ENCODE results near the gene NCS1. TPM values are rescaled to one million over a fixed set of nuclear protein-coding genes. Genes with fewer than 3 reads are reported as not detected.

NCS1 gene
- total RNA-seq, 1 experiment from 2014 or later: 68.7 TPM

GRCh38 chr9:130204959-130205358 is 32.8 kb downstream of the NCS1 start:
- RAD21 ChIA-PET (ENCODE audit: low non-redundant PET in 1 of 2, low total read pairs in 2 of 2, uncharacterized antibody in 2 of 2, unreplicated experiment in 2 of 2): no interaction called here
- Histone ChIP-seq H4K20me1 (ENCODE audit: insufficient read depth) (no peaks in the 10 kb centered on the region), H3K27me3 (ENCODE audit: insufficient read depth, low read length) (no peaks in the 10 kb centered on the region), H3K4me2 (ENCODE audit: low read length) (no peak overlapping the region), H3K9me2 (ENCODE audit: insufficient read depth) (no peaks in the 10 kb centered on the region), H3K4me3 (replicated peaks in 1 of 2; ENCODE audit: low read depth in 1 of 2, low read length in 2 of 2) (no peak overlapping the region), H3K4me1 (ENCODE audit: control insufficient read depth in 1 of 2, insufficient read depth in 2 of 2, low read length in 2 of 2) (no peaks in the 10 kb centered on the region), H3K27ac (ENCODE audit: low read depth, low read length) (no peak overlapping the region), H3K36me3 (ENCODE audit: control insufficient read depth in 1 of 2, insufficient read depth in 2 of 2, low read length in 2 of 2) (no peaks in the 10 kb centered on the region), H3K79me2 (ENCODE audit: insufficient read depth, low read length) (peaks cover 14% of the 10 kb centered on the region; the same call in 1 of the 2 replicates), H2AFZ (ENCODE audit: low read depth, low read length, poor library complexity, severe bottlenecking) (no peak overlapping the region), H3K9ac (ENCODE audit: low read length) (no peak overlapping the region), H3K9me3 (ENCODE audit: control insufficient read depth in 1 of 2, insufficient read depth in 1 of 2, low read depth in 1 of 2, low read length in 2 of 2) (no peaks in the 10 kb centered on the region)
- CTCF ChIA-PET: no interaction called here
- POLR2A ChIA-PET: no interaction called here
- DNase-seq (ENCODE audit: low read depth, low spot score) (no peak), ATAC-seq (no peak)
- no peak for TF ChIP-seq ATF3 (IDR thresholded peaks at IDR 0.05)
- TF ChIP-seq ZNF274 (IDR thresholded peaks at IDR 0.05; ENCODE audit: low read depth, low read length): no peak
- TF ChIP-seq FOSL1 (IDR thresholded peaks at IDR 0.05; ENCODE audit: low read depth): no peak
- TF ChIP-seq EZH2 (IDR thresholded peaks at IDR 0.05): no peak
- TF ChIP-seq POLR2A (IDR thresholded peaks at IDR 0.05; ENCODE audit: borderline replicate concordance, extremely low read depth, insufficient read depth, insufficient read length): no peak
- no peak for TF ChIP-seq RAD21 (IDR thresholded peaks at IDR 0.05; ENCODE audit: low read depth)
- TF ChIP-seq ELF1 (IDR thresholded peaks at IDR 0.05; ENCODE audit: borderline replicate concordance, low read depth): no peak
- TF ChIP-seq YY1 (IDR thresholded peaks at IDR 0.05; ENCODE audit: extremely low read depth, insufficient replicate concordance, low read depth, low read length): no peak
- no peak for TF ChIP-seq POLR2AphosphoS5 (IDR thresholded peaks at IDR 0.05; ENCODE audit: low read depth, low read length)
- no TSS peak for BruUV-seq (replicated peaks)
- intact Hi-C loops (cut with micrococcal nuclease): no loop called here

GRCh38 chr9:130205912-130206311 is 33.7 kb downstream of the NCS1 start:
- no peak overlapping the region for H2AFZ ChIP-seq (ENCODE audit: low read depth, low read length, poor library complexity, severe bottlenecking)
- no peak for TF ChIP-seq ZFX (IDR thresholded peaks at IDR 0.05)
- TF ChIP-seq YY1 (IDR thresholded peaks at IDR 0.05; ENCODE audit: extremely low read depth, insufficient replicate concordance, low read depth, low read length): no peak
- TF ChIP-seq FOSL1 (IDR thresholded peaks at IDR 0.05; ENCODE audit: low read depth): no peak
- TF ChIP-seq CBX3 (IDR thresholded peaks at IDR 0.05; ENCODE audit: low read depth): no peak
- TF ChIP-seq POLR2A (IDR thresholded peaks at IDR 0.05; ENCODE audit: borderline replicate concordance, extremely low read depth, insufficient read depth, insufficient read length): no peak
- no peak for TF ChIP-seq ZBTB33 (IDR thresholded peaks at IDR 0.05; ENCODE audit: extremely low read depth, insufficient replicate concordance, low read length)
- TF ChIP-seq SIN3A (IDR thresholded peaks at IDR 0.05; ENCODE audit: low read depth): no peak
- TF ChIP-seq SRF (IDR thresholded peaks at IDR 0.05; ENCODE audit: low read depth): no peak
- no peak for TF ChIP-seq CTCF (IDR thresholded peaks at IDR 0.05 in 2 of 3, conservative IDR thresholded peaks at IDR 0.05 in 1 of 3; ENCODE audit: borderline replicate concordance in 1 of 3, insufficient read depth in 1 of 3, low read depth in 2 of 3, low read length in 2 of 3)
- no peak for TF ChIP-seq JUND (IDR thresholded peaks at IDR 0.05)
- no peak for TF ChIP-seq SP1 (IDR thresholded peaks at IDR 0.05; ENCODE audit: low read depth)
- TF ChIP-seq RAD21 (IDR thresholded peaks at IDR 0.05; ENCODE audit: low read depth): no peak
- TF ChIP-seq CEBPB (IDR thresholded peaks at IDR 0.05; ENCODE audit: low read depth): no peak
- ChIA-PET RAD21 (ENCODE audit: low non-redundant PET in 1 of 2, low total read pairs in 2 of 2, uncharacterized antibody in 2 of 2, unreplicated experiment in 2 of 2) (no interaction called here), CTCF (no interaction called here), POLR2A (no interaction called here)
- ATAC-seq (no peak), DNase-seq (ENCODE audit: low read depth, low spot score) (no peak)
- H4K20me1 ChIP-seq (ENCODE audit: insufficient read depth): no peaks in the 10 kb centered on the region
- no peak overlapping the region for H3K4me2 ChIP-seq (ENCODE audit: low read length)
- H3K9me3 ChIP-seq (ENCODE audit: control insufficient read depth in 1 of 2, insufficient read depth in 1 of 2, low read depth in 1 of 2, low read length in 2 of 2): no peaks in the 10 kb centered on the region
- no peak overlapping the region for H3K9ac ChIP-seq (ENCODE audit: low read length)
- no peak overlapping the region for H3K27ac ChIP-seq (ENCODE audit: low read depth, low read length)
- no peaks in the 10 kb centered on the region for H3K4me1 ChIP-seq (ENCODE audit: control insufficient read depth in 1 of 2, insufficient read depth in 2 of 2, low read length in 2 of 2)
- no TSS peak for BruUV-seq (replicated peaks)
- peaks cover 11% of the 10 kb centered on the region; the same call in 1 of the 2 replicates for H3K79me2 ChIP-seq (ENCODE audit: insufficient read depth, low read length)
- H3K27me3 ChIP-seq (ENCODE audit: insufficient read depth, low read length): no peaks in the 10 kb centered on the region
- no peak overlapping the region for H3K4me3 ChIP-seq (replicated peaks in 1 of 2; ENCODE audit: low read depth in 1 of 2, low read length in 2 of 2)
- H3K36me3 ChIP-seq (ENCODE audit: control insufficient read depth in 1 of 2, insufficient read depth in 2 of 2, low read length in 2 of 2): no peaks in the 10 kb centered on the region
- H3K9me2 ChIP-seq (ENCODE audit: insufficient read depth): no peaks in the 10 kb centered on the region
- intact Hi-C loops (cut with micrococcal nuclease): no loop called here
